Measurements from ENCODE around the gene KRTAP12-1. TPM values are rescaled to one million over a fixed set of nuclear protein-coding genes. Genes with fewer than 3 reads are reported as not detected.

Gene KRTAP12-1
- total and polyA plus RNA-seq, 9 of the 15 experiments (the other 6 are each of a cell fraction or from before 2014, with no cell fraction given) = not detected

- intact Hi-C loops (cut with micrococcal nuclease) = no loop called here
- Histone ChIP-seq H3K79me2 (ENCODE audit: control insufficient read depth, insufficient read depth, low read length) (no peaks in the 10 kb centered on the region), H3K4me3 (no peak overlapping the region), H3K9ac (ENCODE audit: insufficient read depth in 1 of 2, low read depth in 2 of 2, low read length in 2 of 2) (no peak overlapping the region), H2AFZ (ENCODE audit: low read depth, low read length) (no peak overlapping the region), H3K27me3 (ENCODE audit: control insufficient read depth in 2 of 2, insufficient read depth in 2 of 2, low read length in 2 of 2) (peaks cover 16 to 32% of the 10 kb centered on the region in 2 experiments; a peak in 4 of 5 replicates), H3K9me3 (replicated peaks; ENCODE audit: control insufficient read depth, insufficient read depth, low read depth, low read length) (no peaks in the 10 kb centered on the region), H3K9me1 (ENCODE audit: control insufficient read depth, insufficient read depth, low read length) (no peaks in the 10 kb centered on the region), H3K27ac (ENCODE audit: extremely low read depth, low read depth, low read length) (no peak overlapping the region), H4K20me1 (replicated peaks; ENCODE audit: control insufficient read depth, insufficient read depth, low read length) (peaks cover 3% of the 10 kb centered on the region; the same call in 1 of the 2 replicates), H3K4me2 (ENCODE audit: insufficient read depth, low read length) (no peak overlapping the region), H3K36me3 (ENCODE audit: control insufficient read depth, insufficient read depth, low read length) (no peaks in the 10 kb centered on the region), H3K4me1 (replicated peaks in 1 of 2; ENCODE audit: control insufficient read depth in 2 of 2, insufficient read depth in 2 of 2, low read length in 2 of 2) (no peaks in the 10 kb centered on the region)
- no peak for ATAC-seq
- BruUV-seq (replicated peaks) = no TSS peak
- peak; percentile 14; the same call in 1 of the 2 replicates for TF ChIP-seq C11orf30 (IDR thresholded peaks at IDR 0.05; ENCODE audit: low read depth)
- peak; percentile 40; the same call in 1 of the 2 replicates for TF ChIP-seq ZNF316 (IDR thresholded peaks at IDR 0.05)
- no peak for TF ChIP-seq ATF1 (CRISPR knock-in tag; IDR thresholded peaks at IDR 0.05)
- TF ChIP-seq ATF1 (tag; IDR thresholded peaks at IDR 0.05) = no peak
- in situ Hi-C loops (cut with MboI) = no loop called here
- DNase-seq (ENCODE audit: extremely low read depth in 1 of 4, low spot score in 3 of 4) = no peak
- POLR2A ChIA-PET = no interaction called here
- CTCF ChIA-PET (ENCODE audit: low intra/inter-chr PET ratio) = interaction anchor here (0.9 kb wide), 1 partner anchor 207 kb away, joined by 4 read pairs; no protein-coding TSS in a partner anchor
- FAIRE-seq = no peak
Observed at GRCh38 chr21:44716984-44717383, 35.0 kb upstream of the KRTAP12-1 start.

- Histone ChIP-seq H3K9ac (ENCODE audit: insufficient read depth in 1 of 2, low read depth in 2 of 2, low read length in 2 of 2) (no peak overlapping the region), H4K20me1 (replicated peaks; ENCODE audit: control insufficient read depth, insufficient read depth, low read length) (peaks cover 8% of the 10 kb centered on the region; the same call in 1 of the 2 replicates), H3K79me2 (ENCODE audit: control insufficient read depth, insufficient read depth, low read length) (no peaks in the 10 kb centered on the region), H3K27me3 (ENCODE audit: control insufficient read depth in 2 of 2, insufficient read depth in 2 of 2, low read length in 2 of 2) (peaks cover 34 to 50% of the 10 kb centered on the region in 2 experiments; a peak in 4 of 5 replicates), H3K9me1 (ENCODE audit: control insufficient read depth, insufficient read depth, low read length) (no peaks in the 10 kb centered on the region), H3K27ac (ENCODE audit: extremely low read depth, low read depth, low read length) (no peak overlapping the region), H3K36me3 (ENCODE audit: control insufficient read depth, insufficient read depth, low read length) (no peaks in the 10 kb centered on the region), H3K9me3 (replicated peaks; ENCODE audit: control insufficient read depth, insufficient read depth, low read depth, low read length) (no peaks in the 10 kb centered on the region), H3K4me1 (replicated peaks in 1 of 2; ENCODE audit: control insufficient read depth in 2 of 2, insufficient read depth in 2 of 2, low read length in 2 of 2) (peaks cover 0 to 8% of the 10 kb centered on the region in 2 experiments; a peak in 1 of 5 replicates), H3K4me2 (ENCODE audit: insufficient read depth, low read length) (no peak overlapping the region), H3K4me3 (no peak overlapping the region), H2AFZ (ENCODE audit: low read depth, low read length) (no peak overlapping the region)
- 2% methylated on average over 8 of the region's 8 CpGs for WGBS (ENCODE audit: insufficient coverage, low coverage, missing lambda C conversion rate)
- peak; percentile 37 for TF ChIP-seq PKNOX1 (IDR thresholded peaks at IDR 0.05)
- TF ChIP-seq ARID3A (IDR thresholded peaks at IDR 0.05; ENCODE audit: borderline replicate concordance, low read depth, low read length) = no peak
- CTCF ChIA-PET (ENCODE audit: low intra/inter-chr PET ratio) = no interaction called here
- DNase-seq (ENCODE audit: extremely low read depth in 1 of 4, low spot score in 3 of 4) (no peak), FAIRE-seq (peak; percentile 54), ATAC-seq (no peak)
- POLR2A ChIA-PET = interaction anchor here (1.0 kb wide), 1 partner anchor 16 kb away, joined by 3 read pairs; no protein-coding TSS in a partner anchor
- in situ Hi-C loops (cut with MboI) = no loop called here
- intact Hi-C loops (cut with micrococcal nuclease) = no loop called here
- BruUV-seq (replicated peaks) = no TSS peak
Observed at GRCh38 chr21:44714905-44715304, 32.9 kb upstream of the KRTAP12-1 start.
